MM.1S (cell line): ENCODE data around the gene SIAH1.
"Not testable (repeated sequence)": the region's sequence is repeated elsewhere in the genome, so short reads cannot be mapped to it uniquely, and the experiment has no call there.

ENCODE experiments used
- DNase-seq: peaks from one replicate; pipeline ENCODE4 v3.0.0-alpha.2; 2015
- H2AFZ ChIP-seq: fragments of 300-600 bp; sonication (generic); 2 replicates; pipeline ENCODE4 v1.6.0; 2016; ENCODE audit warnings: antibody characterized with exemption, low read length
- H3F3A ChIP-seq: fragments of 300-600 bp; sonication (generic); 2 replicates; pipeline ENCODE4 v1.6.1; 2016; ENCODE audit warnings: mild to moderate bottlenecking, antibody characterized with exemption, low read length, moderate library complexity, mixed read lengths; ENCODE audit not compliant: insufficient read depth
- H3K27ac ChIP-seq: fragments of 300-600 bp; sonication (generic); 2 replicates; pipeline ENCODE4 v1.5.1; 2016; ENCODE audit warnings: mild to moderate bottlenecking, low read length
- H3K27me3 ChIP-seq: fragments of 300-600 bp; sonication (generic); replicated peaks from 2 replicates; pipeline ENCODE4 v1.6.0; 2016; ENCODE audit warnings: low read length; ENCODE audit not compliant: insufficient read depth
- H3K36me3 ChIP-seq: fragments of 300-600 bp; sonication (generic); replicated peaks from 2 replicates; pipeline ENCODE4 v1.6.1; 2016; ENCODE audit warnings: mild to moderate bottlenecking, low read length, mixed read lengths; ENCODE audit not compliant: insufficient read depth
- H3K4me1 ChIP-seq: fragments of 300-600 bp; sonication (generic); 2 replicates; pipeline ENCODE4 v1.6.1; 2016; ENCODE audit warnings: low read length, mixed read lengths
- H3K4me2 ChIP-seq: fragments of 300-600 bp; sonication (generic); 2 replicates; pipeline ENCODE4 v1.6.0; 2016; ENCODE audit warnings: low read depth, low read length
- H3K4me3 ChIP-seq: fragments of 300-600 bp; sonication (generic); 2 replicates; pipeline ENCODE4 v1.5.1; 2016; ENCODE audit warnings: low read length, mixed read lengths
- H3K79me2 ChIP-seq: fragments of 300-600 bp; sonication (generic); 2 replicates; pipeline ENCODE4 v1.6.1; 2016; ENCODE audit warnings: mixed run types, low read length, mixed read lengths
- H3K9ac ChIP-seq: fragments of 300-600 bp; sonication (generic); 2 replicates; pipeline ENCODE4 v1.6.1; 2016; ENCODE audit warnings: low read length, mixed read lengths
- H3K9me2 ChIP-seq: fragments of 300-600 bp; sonication (generic); replicated peaks from 2 replicates; pipeline ENCODE4 v1.6.1; 2016; ENCODE audit warnings: mild to moderate bottlenecking, low read length, mixed read lengths; ENCODE audit not compliant: insufficient read depth
- H3K9me3 ChIP-seq: fragments of 300-600 bp; sonication (generic); replicated peaks from 2 replicates; pipeline ENCODE4 v1.6.1; 2016; ENCODE audit warnings: mild to moderate bottlenecking, low read length, mixed read lengths; ENCODE audit not compliant: insufficient read depth
- H4K20me1 ChIP-seq: fragments of 300-600 bp; sonication (generic); 2 replicates; pipeline ENCODE4 v1.6.1; 2016; ENCODE audit warnings: mild to moderate bottlenecking, low read length, moderate library complexity, mixed read lengths; ENCODE audit not compliant: insufficient read depth
- EZH2 ChIP-seq: fragments of 300-600 bp; sonication (generic); optimal IDR thresholded peaks from 2 replicates; pipeline ENCODE3; 2017; ENCODE audit warnings: low read depth, mild to moderate bottlenecking, antibody characterized with exemption, low read length, mixed read lengths
- EZH2phosphoT487 ChIP-seq: fragments of 300-600 bp; sonication (generic); IDR thresholded peaks from 2 replicates; pipeline ENCODE4 v1.6.1; 2018; ENCODE audit warnings: antibody characterized with exemption, low read length
- TF ChIP-seq, protein P1 (sequence below): fragments of 300-600 bp; sonication (generic); IDR thresholded peaks from 2 replicates; pipeline ENCODE4 v1.5.1; 2016; ENCODE audit warnings: antibody characterized with exemption, low read length, mixed read lengths

Gene SIAH1

DNA sequence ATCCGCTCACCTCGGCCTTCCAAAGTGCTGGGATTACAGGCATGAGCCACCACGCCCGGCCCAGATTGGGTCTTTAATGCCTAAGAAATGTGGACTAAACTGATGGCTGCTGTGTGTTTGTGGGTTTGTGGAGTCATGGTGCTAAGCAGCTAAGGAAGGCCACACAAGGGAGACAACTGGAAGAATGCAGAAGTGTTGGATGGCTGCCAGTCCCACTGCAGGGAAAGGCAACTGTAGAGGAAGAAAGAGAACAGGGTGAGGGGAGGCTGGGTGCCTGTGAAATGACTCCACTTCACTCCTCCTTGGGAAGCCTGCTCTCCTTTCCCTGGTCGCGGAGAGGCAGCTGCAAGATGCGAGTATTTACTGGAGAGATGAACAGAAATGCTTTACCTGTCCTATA lies 23.5 kb upstream of the SIAH1 start:
- TF ChIP-seq, protein P1, sequence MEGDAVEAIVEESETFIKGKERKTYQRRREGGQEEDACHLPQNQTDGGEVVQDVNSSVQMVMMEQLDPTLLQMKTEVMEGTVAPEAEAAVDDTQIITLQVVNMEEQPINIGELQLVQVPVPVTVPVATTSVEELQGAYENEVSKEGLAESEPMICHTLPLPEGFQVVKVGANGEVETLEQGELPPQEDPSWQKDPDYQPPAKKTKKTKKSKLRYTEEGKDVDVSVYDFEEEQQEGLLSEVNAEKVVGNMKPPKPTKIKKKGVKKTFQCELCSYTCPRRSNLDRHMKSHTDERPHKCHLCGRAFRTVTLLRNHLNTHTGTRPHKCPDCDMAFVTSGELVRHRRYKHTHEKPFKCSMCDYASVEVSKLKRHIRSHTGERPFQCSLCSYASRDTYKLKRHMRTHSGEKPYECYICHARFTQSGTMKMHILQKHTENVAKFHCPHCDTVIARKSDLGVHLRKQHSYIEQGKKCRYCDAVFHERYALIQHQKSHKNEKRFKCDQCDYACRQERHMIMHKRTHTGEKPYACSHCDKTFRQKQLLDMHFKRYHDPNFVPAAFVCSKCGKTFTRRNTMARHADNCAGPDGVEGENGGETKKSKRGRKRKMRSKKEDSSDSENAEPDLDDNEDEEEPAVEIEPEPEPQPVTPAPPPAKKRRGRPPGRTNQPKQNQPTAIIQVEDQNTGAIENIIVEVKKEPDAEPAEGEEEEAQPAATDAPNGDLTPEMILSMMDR: no peak
- no peak for TF ChIP-seq EZH2
- no peak for TF ChIP-seq EZH2phosphoT487
- H3K4me1 ChIP-seq: no peaks in the 10 kb centered on the region
- H4K20me1 ChIP-seq: no peaks in the 10 kb centered on the region
- H3K9ac ChIP-seq: no peak overlapping the region
- no peak overlapping the region for H2AFZ ChIP-seq
- H3K79me2 ChIP-seq: no peaks in the 10 kb centered on the region
- H3K27ac ChIP-seq: no peak overlapping the region
- no peaks in the 10 kb centered on the region for H3K9me3 ChIP-seq
- H3K4me3 ChIP-seq: no peak overlapping the region
- no peak for DNase-seq
- H3F3A ChIP-seq: no peaks in the 10 kb centered on the region
- no peaks in the 10 kb centered on the region for H3K9me2 ChIP-seq
- no peaks in the 10 kb centered on the region for H3K36me3 ChIP-seq
- no peak overlapping the region for H3K4me2 ChIP-seq
- H3K27me3 ChIP-seq: no peaks in the 10 kb centered on the region

DNA sequence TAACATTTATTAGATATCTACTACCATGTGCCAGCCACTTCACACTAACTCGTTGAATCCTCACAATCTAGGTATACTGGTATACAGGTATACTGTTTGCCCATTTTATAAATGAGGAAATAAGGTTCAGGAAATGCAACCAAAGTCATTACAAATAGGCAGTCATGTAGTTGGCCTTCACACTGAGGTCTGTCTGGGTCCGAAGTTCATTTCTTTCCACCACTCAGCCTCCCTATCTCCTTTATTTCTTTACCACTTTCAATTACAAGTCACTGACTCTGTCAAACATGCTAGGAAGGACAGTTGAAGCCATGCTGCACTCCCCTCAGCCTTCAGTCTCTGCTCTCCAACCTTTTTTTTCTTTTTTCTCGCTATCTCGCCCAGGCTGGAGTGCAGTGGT lies 20.7 kb upstream of the SIAH1 start:
- Histone ChIP-seq H3K79me2 (no peaks in the 10 kb centered on the region), H3K9me2 (no peaks in the 10 kb centered on the region), H3F3A (no peaks in the 10 kb centered on the region), H3K9ac (no peak overlapping the region), H4K20me1 (no peaks in the 10 kb centered on the region), H2AFZ (no peak overlapping the region), H3K27ac (no peak overlapping the region), H3K4me3 (no peak overlapping the region), H3K9me3 (no peaks in the 10 kb centered on the region), H3K36me3 (no peaks in the 10 kb centered on the region), H3K4me1 (0 out of 2 replicates have a peak, but pooled peaks cover 5% of the 10 kb centered on the region), H3K4me2 (no peak overlapping the region), H3K27me3 (no peaks in the 10 kb centered on the region)
- no peak for DNase-seq
- TF ChIP-seq EZH2phosphoT487 (no peak), EZH2 (no peak)
- TF ChIP-seq, protein P1: no peak

DNA sequence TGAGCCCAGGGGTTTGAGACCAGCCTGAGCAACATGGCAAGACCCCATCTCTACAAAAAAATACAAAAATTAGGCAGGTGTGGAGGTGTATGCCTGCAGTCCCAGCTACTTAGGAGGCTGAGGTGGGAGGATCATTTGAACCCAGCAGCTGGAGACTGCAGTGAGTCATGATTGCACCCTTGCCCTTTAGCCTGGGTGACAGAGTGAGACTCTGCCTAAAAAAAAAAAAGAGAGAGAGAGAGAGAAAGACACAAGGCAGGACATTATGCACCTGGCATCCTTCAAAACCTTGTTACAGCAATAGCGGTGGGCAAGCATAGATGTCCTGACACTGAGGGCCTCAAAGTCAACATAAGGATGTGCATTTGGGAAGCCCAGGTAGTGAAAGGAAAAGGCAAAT lies 19.9 kb upstream of the SIAH1 start:
- Histone ChIP-seq H3K9me3 (no peaks in the 10 kb centered on the region), H3K27me3 (no peaks in the 10 kb centered on the region), H3K36me3 (no peaks in the 10 kb centered on the region), H3F3A (no peaks in the 10 kb centered on the region), H3K27ac (no peak overlapping the region), H3K9me2 (no peaks in the 10 kb centered on the region), H2AFZ (no peak overlapping the region), H3K79me2 (no peaks in the 10 kb centered on the region), H3K4me3 (no peak overlapping the region), H4K20me1 (no peaks in the 10 kb centered on the region), H3K9ac (no peak overlapping the region), H3K4me2 (no peak overlapping the region), H3K4me1 (0 out of 2 replicates have a peak, but pooled peaks cover 5% of the 10 kb centered on the region)
- TF ChIP-seq, protein P1: no peak
- no peak for TF ChIP-seq EZH2
- TF ChIP-seq EZH2phosphoT487: no peak
- DNase-seq: no peak

DNA sequence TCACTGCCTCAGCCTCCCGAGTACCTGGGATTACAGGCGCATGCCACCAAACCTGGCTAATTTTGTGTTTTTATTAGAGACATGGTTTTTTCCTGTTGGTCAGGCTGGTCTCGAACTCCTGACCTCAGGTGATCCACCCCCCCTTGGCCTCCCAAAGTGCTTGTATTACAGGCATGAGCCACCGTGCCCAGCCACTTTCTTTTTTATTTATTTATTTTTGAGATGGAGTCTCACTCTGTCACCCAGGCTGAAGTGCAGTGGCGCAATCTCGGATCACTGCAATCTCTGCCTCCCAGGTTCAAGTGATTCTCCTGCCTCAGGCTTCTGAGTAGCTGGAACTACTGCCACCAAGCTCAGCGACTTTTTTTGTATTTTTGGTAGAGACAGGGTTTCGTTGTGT lies 17.3 kb upstream of the SIAH1 start:
- not testable (repeated sequence) for H3K36me3 ChIP-seq, H3K4me3 ChIP-seq, H3K9me2 ChIP-seq, H3K9me3 ChIP-seq, H3K9ac ChIP-seq, DNase-seq, H2AFZ ChIP-seq, H3K27me3 ChIP-seq, H3K4me1 ChIP-seq, H4K20me1 ChIP-seq, H3F3A ChIP-seq, H3K79me2 ChIP-seq, H3K4me2 ChIP-seq, H3K27ac ChIP-seq
